Transverse colon (tissue), 4 donors: ENCODE data around the gene NRCAM.

Experiments
- CTCF ChIP-seq, 5 experiments: fragments of 200-600 bp in 3 of 5; fragments of 450-650 bp in 2 of 5; sonication (generic) in 3 of 5; IDR thresholded peaks; 1 replicate in 2 of 5; 2 replicates in 3 of 5; pipeline ENCODE4 v1.5.1; 2016 to 2017; ENCODE audit warnings: antibody characterized with exemption in 5 of 5, inconsistent platforms in 3 of 5, mild to moderate bottlenecking in 2 of 5, moderate library complexity in 1 of 5
- EP300 ChIP-seq: sonication (generic); formaldehyde crosslinking; IDR thresholded peaks from one replicate; pipeline ENCODE4 v1.6.1; 2017; ENCODE audit warnings: antibody characterized with exemption, low read depth
- POLR2A ChIP-seq: fragments of 450-650 bp; IDR thresholded peaks from one replicate; pipeline ENCODE4 v1.6.1; 2016; ENCODE audit warnings: antibody characterized with exemption, mild to moderate bottlenecking, moderate library complexity
- POLR2AphosphoS5 ChIP-seq, 3 donors: sonication (generic); formaldehyde crosslinking; IDR thresholded peaks; one replicate each; pipeline ENCODE4 v1.6.1; 2016; ENCODE audit warnings: antibody characterized with exemption in 3 of 3

- no peak for TF ChIP-seq POLR2A
- TF ChIP-seq CTCF (IDR thresholded peaks at IDR 0.05), result no peak
- TF ChIP-seq POLR2AphosphoS5 (IDR thresholded peaks at IDR 0.05), result no peak
- no peak for TF ChIP-seq EP300
Measured at GRCh38 chr7:108454674-108455550, 1.3 kb downstream of the NRCAM start.
